OCI-M2 (cell line): Measurements from ENCODE around the gene BGN.

Source experiments
- DNase-seq: peaks from one replicate; lab custom pipeline; 2025; ENCODE audit not compliant: unreplicated experiment; lab: John Stamatoyannopoulos, UW

Gene BGN

GRCh38 chrX:153502796-153503195 lies 8.0 kb downstream of the BGN start:
- DNase-seq, result no peak

GRCh38 chrX:153504445-153505016 lies 9.8 kb downstream of the BGN start:
- DNase-seq, result no peak

- no peak for DNase-seq
Measured at GRCh38 chrX:153505361-153505760, 10.6 kb downstream of the BGN start.

- peak; percentile 0 for DNase-seq
Measured at GRCh38 chrX:153507484-153508178, 12.9 kb downstream of the BGN start.

- no peak for DNase-seq
Measured at GRCh38 chrX:153509592-153509991, 14.8 kb downstream of the BGN start.

- no peak for DNase-seq
Measured at GRCh38 chrX:153510383-153510782, 15.6 kb downstream of the BGN start.

- DNase-seq, result no peak
Measured at GRCh38 chrX:153511784-153512500, 17.2 kb downstream of the BGN start.

GRCh38 chrX:153512501-153512893 lies 17.7 kb downstream of the BGN start:
- DNase-seq, result no peak

GRCh38 chrX:153513265-153513664 lies 18.5 kb downstream of the BGN start:
- no peak for DNase-seq

- DNase-seq, result no peak
Measured at GRCh38 chrX:153514259-153514658, 19.5 kb downstream of the BGN start.

- DNase-seq, result no peak
Measured at GRCh38 chrX:153515435-153515834, 20.7 kb downstream of the BGN start.

- no peak for DNase-seq
Measured at GRCh38 chrX:153516073-153516472, 21.3 kb downstream of the BGN start.

- no peak for DNase-seq
Measured at GRCh38 chrX:153517423-153517822, 22.6 kb downstream of the BGN start, which contains the start of gene ATP2B3. Gene ATP2B3, plus strand, starts transcription at chrX:153517642. Its CDS starts 18,606 bp downstream, at chrX:153536248.

- DNase-seq, result no peak
Measured at GRCh38 chrX:153517946-153518834, 23.4 kb downstream of the BGN start.

- no peak for DNase-seq
Measured at GRCh38 chrX:153519569-153520286, 24.9 kb downstream of the BGN start.

GRCh38 chrX:153520287-153520917 lies 25.6 kb downstream of the BGN start:
- no peak for DNase-seq

- DNase-seq, result no peak
Measured at GRCh38 chrX:153521034-153521433, 26.3 kb downstream of the BGN start.

- DNase-seq, result no peak
Measured at GRCh38 chrX:153522259-153522658, 27.5 kb downstream of the BGN start.

GRCh38 chrX:153523269-153523668 lies 28.5 kb downstream of the BGN start:
- DNase-seq, result no peak

- no peak for DNase-seq
Measured at GRCh38 chrX:153524234-153524633, 29.5 kb downstream of the BGN start.
